GM23338 (cell line): ENCODE data around the gene COG2. TPM values are rescaled to one million over a fixed set of nuclear protein-coding genes. Genes with fewer than 3 reads are reported as not detected.

Source experiments
- ATAC-seq: fragments of 200-7000 bp; cut with Tn5 transposase; 3 replicates; pipeline ENCODE4 v1.9.1; 2020
- DNase-seq: peaks from one replicate; pipeline ENCODE4 v3.0.0-alpha.2; 2015; ENCODE audit warnings: low spot score
- H2AFZ ChIP-seq: fragments of 200-600 bp; sonication (generic); 2 replicates; pipeline ENCODE4 v1.8.0; 2016; ENCODE audit warnings: antibody characterized with exemption, mild to moderate bottlenecking, moderate library complexity
- H3F3A ChIP-seq: fragments of 200-600 bp; sonication (generic); replicated peaks from 2 replicates; pipeline ENCODE4 v1.8.0; 2017; ENCODE audit warnings: antibody characterized with exemption, mixed run types, low read depth
- H3K27ac ChIP-seq: fragments of 200-600 bp; sonication (generic); 2 replicates; pipeline ENCODE4 v1.6.1; 2016; ENCODE audit warnings: low read depth
- H3K27me3 ChIP-seq: fragments of 200-600 bp; sonication (generic); 2 replicates; pipeline ENCODE4 v1.8.0; 2016; ENCODE audit warnings: mild to moderate bottlenecking, mixed run types, moderate library complexity; ENCODE audit not compliant: insufficient read depth
- H3K36me3 ChIP-seq: fragments of 200-600 bp; sonication (generic); 2 replicates; pipeline ENCODE4 v1.8.0; 2016; ENCODE audit warnings: mild to moderate bottlenecking; ENCODE audit not compliant: insufficient read depth
- H3K4me1 ChIP-seq: fragments of 200-600 bp; sonication (generic); 2 replicates; pipeline ENCODE4 v1.8.0; 2016; ENCODE audit warnings: mild to moderate bottlenecking, moderate library complexity; ENCODE audit not compliant: insufficient read depth
- H3K4me2 ChIP-seq: fragments of 200-600 bp; sonication (generic); 2 replicates; pipeline ENCODE4 v1.7.1; 2017; ENCODE audit warnings: mixed run types
- H3K4me3 ChIP-seq: fragments of 200-600 bp; sonication (generic); 2 replicates; pipeline ENCODE4 v1.6.1; 2016; ENCODE audit warnings: mixed run types
- H3K79me2 ChIP-seq: fragments of 200-600 bp; sonication (generic); replicated peaks from 2 replicates; pipeline ENCODE4 v1.8.0; 2017; ENCODE audit warnings: mild to moderate bottlenecking; ENCODE audit not compliant: insufficient read depth
- H3K9me2 ChIP-seq: fragments of 200-600 bp; sonication (generic); 2 replicates; pipeline ENCODE4 v1.8.0; 2017; ENCODE audit not compliant: insufficient read depth
- H4K20me1 ChIP-seq: fragments of 200-600 bp; sonication (generic); replicated peaks from 2 replicates; pipeline ENCODE4 v1.8.0; 2017; ENCODE audit warnings: mild to moderate bottlenecking; ENCODE audit not compliant: insufficient read depth
- H3K27ac Mint-ChIP-seq: 2 replicates; pipeline ENCODE4 v1.8.0; 2020; ENCODE audit warnings: inconsistent platforms, mild to moderate bottlenecking, moderate library complexity, mixed read lengths
- H3K27me3 Mint-ChIP-seq: 3 replicates; pipeline ENCODE4 v1.8.0; 2022; ENCODE audit warnings: low read depth, mild to moderate bottlenecking, moderate library complexity, mixed read lengths, inconsistent platforms; ENCODE audit not compliant: insufficient read depth, poor library complexity
- H3K36me3 Mint-ChIP-seq: 3 replicates; pipeline ENCODE4 v1.8.0; 2021; ENCODE audit warnings: low read depth, mild to moderate bottlenecking, inconsistent platforms, moderate library complexity, mixed read lengths
- H3K4me1 Mint-ChIP-seq: 3 replicates; pipeline ENCODE4 v1.8.0; 2020; ENCODE audit warnings: mild to moderate bottlenecking, inconsistent platforms, mixed read lengths
- H3K4me3 Mint-ChIP-seq: 3 replicates; pipeline ENCODE4 v1.8.0; 2021; ENCODE audit warnings: moderate library complexity, mild to moderate bottlenecking, inconsistent platforms, mixed read lengths
- H3K9me3 Mint-ChIP-seq: 3 replicates; pipeline ENCODE4 v1.8.0; 2020; ENCODE audit warnings: moderate library complexity, mild to moderate bottlenecking, inconsistent platforms, mixed read lengths
- CREB1 ChIP-seq: fragments of 250-450 bp; sonication (Bioruptor Pico); IDR thresholded peaks from 2 replicates; pipeline ENCODE4 v1.5.0; 2020; ENCODE audit warnings: low read depth, mild to moderate bottlenecking, moderate library complexity
- EZH2 ChIP-seq: fragments of 200-600 bp; sonication (generic); IDR thresholded peaks from one replicate; pipeline ENCODE4 v1.8.0; 2017; ENCODE audit warnings: antibody characterized with exemption, mild to moderate bottlenecking, low read depth; ENCODE audit not compliant: unreplicated experiment
- EZH2phosphoT487 ChIP-seq: fragments of 200-600 bp; sonication (generic); IDR thresholded peaks from one replicate; pipeline ENCODE4 v1.8.1; 2018; ENCODE audit warnings: antibody characterized with exemption; ENCODE audit not compliant: unreplicated experiment
- JUNB ChIP-seq: IDR thresholded peaks from one replicate; pipeline ENCODE4 v1.6.1; 2016; ENCODE audit warnings: antibody characterized with exemption; ENCODE audit not compliant: unreplicated experiment
- NANOG ChIP-seq: IDR thresholded peaks from 2 replicates; pipeline ENCODE4 v1.6.1; 2016; ENCODE audit warnings: antibody characterized with exemption, borderline replicate concordance
- POLR2AphosphoS5 ChIP-seq: IDR thresholded peaks from 2 replicates; pipeline ENCODE4 v1.6.1; 2016; ENCODE audit warnings: antibody characterized with exemption, low read depth
- STAT1 ChIP-seq: IDR thresholded peaks from one replicate; pipeline ENCODE4 v1.6.1; 2016; ENCODE audit warnings: antibody characterized with exemption; ENCODE audit not compliant: unreplicated experiment
- ZNF114 ChIP-seq: fragments of 250-450 bp; sonication (Bioruptor Pico); IDR thresholded peaks from 2 replicates; pipeline ENCODE4 v1.5.0; 2020; ENCODE audit warnings: mild to moderate bottlenecking, moderate library complexity
- ZNF331 ChIP-seq: fragments of 250-450 bp; sonication (Bioruptor Pico); IDR thresholded peaks from 2 replicates; pipeline ENCODE4 v1.5.0; 2020; ENCODE audit warnings: low read depth, mild to moderate bottlenecking, moderate library complexity
- polyA plus RNA-seq: library from polyadenylated mRNA; unstranded; fragments of >200 nt; fragmentation: Nextera tagmentation; extraction: Ambion mirVana; gene quantifications from 2 replicates; pipeline ENCODE4 v1.2.1, GENCODE V29; 2016
- total RNA-seq: library from RNA; depleted of rRNA; stranded (reverse); fragments of >200 nt; shearing (Covaris generic); gene quantifications from 2 replicates; pipeline ENCODE4 v1.2.3, GENCODE V29; 2014
- TF ChIP-seq, protein P1 (sequence below), 2 experiments: fragments of 200-600 bp in 1 of 2; sonication (generic) in 1 of 2; conservative IDR thresholded peaks; 2 replicates each; pipeline versions ENCODE4 v1.5.1 to v1.6.1; 2016 to 2017; ENCODE audit warnings: antibody characterized with exemption in 2 of 2, low read depth in 2 of 2, mild to moderate bottlenecking in 2 of 2, moderate library complexity in 1 of 2
- TF ChIP-seq, protein P2 (sequence below): fragments of 250-450 bp; sonication (Bioruptor Pico); IDR thresholded peaks from 2 replicates; pipeline ENCODE4 v1.5.0; 2020; ENCODE audit warnings: mild to moderate bottlenecking, moderate library complexity
- TF ChIP-seq, protein P3 (sequence below): IDR thresholded peaks from 2 replicates; pipeline ENCODE4 v1.6.1; 2016; ENCODE audit warnings: antibody characterized with exemption
- TF ChIP-seq, protein P4 (sequence below): IDR thresholded peaks from one replicate; pipeline ENCODE4 v1.6.1; 2018; ENCODE audit warnings: antibody characterized with exemption; ENCODE audit not compliant: unreplicated experiment

COG2 gene
- total and polyA plus RNA-seq, 2 experiments from 2014 or later: 35.8 to 38.5 TPM

DNA sequence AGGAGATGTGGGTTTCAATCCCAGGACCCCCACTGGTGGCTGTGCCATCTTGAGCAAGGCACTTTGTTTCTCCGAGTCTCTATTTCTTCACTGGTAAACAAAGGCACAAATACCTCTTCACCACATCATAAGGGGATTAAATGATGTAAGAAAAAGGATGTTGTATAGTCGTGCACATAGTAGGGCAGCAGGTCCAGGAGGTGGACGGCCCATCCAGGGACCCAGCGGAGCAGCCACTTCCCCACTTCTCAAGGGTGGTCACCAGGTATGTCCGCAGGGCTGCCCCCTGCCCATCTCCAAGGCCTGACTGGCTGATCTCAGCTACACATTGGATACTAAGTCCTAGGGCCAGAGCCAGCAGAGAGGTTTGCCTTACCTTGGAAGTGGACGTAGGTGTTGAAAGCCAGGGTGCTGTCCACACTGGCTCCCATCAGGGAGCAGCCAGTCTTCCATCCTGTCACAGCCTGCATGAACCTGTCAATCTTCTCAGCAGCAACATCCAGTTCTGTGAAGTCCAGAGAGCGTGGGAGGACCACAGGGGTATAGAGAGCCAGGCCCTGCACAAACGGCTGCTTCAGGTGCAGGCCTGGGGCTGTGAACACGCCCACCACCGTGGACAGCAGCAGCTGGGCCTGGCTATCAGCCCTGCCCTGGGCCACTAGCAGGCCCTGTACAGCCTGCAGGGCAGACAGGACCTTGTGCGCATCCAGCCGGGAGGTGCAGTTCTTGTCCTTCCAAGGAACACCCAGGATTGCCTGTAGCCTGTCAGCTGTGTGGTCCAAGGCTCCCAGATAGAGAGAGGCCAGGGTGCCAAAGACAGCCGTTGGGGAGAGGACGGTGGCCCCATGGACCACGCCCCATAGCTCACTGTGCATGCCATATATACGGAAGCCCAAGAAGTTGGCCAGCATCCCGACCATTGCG, 67.6 kb downstream of the COG2 start:
- TF ChIP-seq NANOG (no peak), CREB1 (no peak), JUNB (no peak), EZH2phosphoT487 (no peak), ZNF114 (CRISPR knock-in tag) (no peak), EZH2 (no peak), POLR2AphosphoS5 (no peak), STAT1 (no peak), ZNF331 (no peak)
- TF ChIP-seq, protein P1, sequence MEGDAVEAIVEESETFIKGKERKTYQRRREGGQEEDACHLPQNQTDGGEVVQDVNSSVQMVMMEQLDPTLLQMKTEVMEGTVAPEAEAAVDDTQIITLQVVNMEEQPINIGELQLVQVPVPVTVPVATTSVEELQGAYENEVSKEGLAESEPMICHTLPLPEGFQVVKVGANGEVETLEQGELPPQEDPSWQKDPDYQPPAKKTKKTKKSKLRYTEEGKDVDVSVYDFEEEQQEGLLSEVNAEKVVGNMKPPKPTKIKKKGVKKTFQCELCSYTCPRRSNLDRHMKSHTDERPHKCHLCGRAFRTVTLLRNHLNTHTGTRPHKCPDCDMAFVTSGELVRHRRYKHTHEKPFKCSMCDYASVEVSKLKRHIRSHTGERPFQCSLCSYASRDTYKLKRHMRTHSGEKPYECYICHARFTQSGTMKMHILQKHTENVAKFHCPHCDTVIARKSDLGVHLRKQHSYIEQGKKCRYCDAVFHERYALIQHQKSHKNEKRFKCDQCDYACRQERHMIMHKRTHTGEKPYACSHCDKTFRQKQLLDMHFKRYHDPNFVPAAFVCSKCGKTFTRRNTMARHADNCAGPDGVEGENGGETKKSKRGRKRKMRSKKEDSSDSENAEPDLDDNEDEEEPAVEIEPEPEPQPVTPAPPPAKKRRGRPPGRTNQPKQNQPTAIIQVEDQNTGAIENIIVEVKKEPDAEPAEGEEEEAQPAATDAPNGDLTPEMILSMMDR (conservative IDR thresholded peaks at IDR 0.05; ENCODE audit: low read depth in 2 of 2): no peak
- TF ChIP-seq, protein P2, sequence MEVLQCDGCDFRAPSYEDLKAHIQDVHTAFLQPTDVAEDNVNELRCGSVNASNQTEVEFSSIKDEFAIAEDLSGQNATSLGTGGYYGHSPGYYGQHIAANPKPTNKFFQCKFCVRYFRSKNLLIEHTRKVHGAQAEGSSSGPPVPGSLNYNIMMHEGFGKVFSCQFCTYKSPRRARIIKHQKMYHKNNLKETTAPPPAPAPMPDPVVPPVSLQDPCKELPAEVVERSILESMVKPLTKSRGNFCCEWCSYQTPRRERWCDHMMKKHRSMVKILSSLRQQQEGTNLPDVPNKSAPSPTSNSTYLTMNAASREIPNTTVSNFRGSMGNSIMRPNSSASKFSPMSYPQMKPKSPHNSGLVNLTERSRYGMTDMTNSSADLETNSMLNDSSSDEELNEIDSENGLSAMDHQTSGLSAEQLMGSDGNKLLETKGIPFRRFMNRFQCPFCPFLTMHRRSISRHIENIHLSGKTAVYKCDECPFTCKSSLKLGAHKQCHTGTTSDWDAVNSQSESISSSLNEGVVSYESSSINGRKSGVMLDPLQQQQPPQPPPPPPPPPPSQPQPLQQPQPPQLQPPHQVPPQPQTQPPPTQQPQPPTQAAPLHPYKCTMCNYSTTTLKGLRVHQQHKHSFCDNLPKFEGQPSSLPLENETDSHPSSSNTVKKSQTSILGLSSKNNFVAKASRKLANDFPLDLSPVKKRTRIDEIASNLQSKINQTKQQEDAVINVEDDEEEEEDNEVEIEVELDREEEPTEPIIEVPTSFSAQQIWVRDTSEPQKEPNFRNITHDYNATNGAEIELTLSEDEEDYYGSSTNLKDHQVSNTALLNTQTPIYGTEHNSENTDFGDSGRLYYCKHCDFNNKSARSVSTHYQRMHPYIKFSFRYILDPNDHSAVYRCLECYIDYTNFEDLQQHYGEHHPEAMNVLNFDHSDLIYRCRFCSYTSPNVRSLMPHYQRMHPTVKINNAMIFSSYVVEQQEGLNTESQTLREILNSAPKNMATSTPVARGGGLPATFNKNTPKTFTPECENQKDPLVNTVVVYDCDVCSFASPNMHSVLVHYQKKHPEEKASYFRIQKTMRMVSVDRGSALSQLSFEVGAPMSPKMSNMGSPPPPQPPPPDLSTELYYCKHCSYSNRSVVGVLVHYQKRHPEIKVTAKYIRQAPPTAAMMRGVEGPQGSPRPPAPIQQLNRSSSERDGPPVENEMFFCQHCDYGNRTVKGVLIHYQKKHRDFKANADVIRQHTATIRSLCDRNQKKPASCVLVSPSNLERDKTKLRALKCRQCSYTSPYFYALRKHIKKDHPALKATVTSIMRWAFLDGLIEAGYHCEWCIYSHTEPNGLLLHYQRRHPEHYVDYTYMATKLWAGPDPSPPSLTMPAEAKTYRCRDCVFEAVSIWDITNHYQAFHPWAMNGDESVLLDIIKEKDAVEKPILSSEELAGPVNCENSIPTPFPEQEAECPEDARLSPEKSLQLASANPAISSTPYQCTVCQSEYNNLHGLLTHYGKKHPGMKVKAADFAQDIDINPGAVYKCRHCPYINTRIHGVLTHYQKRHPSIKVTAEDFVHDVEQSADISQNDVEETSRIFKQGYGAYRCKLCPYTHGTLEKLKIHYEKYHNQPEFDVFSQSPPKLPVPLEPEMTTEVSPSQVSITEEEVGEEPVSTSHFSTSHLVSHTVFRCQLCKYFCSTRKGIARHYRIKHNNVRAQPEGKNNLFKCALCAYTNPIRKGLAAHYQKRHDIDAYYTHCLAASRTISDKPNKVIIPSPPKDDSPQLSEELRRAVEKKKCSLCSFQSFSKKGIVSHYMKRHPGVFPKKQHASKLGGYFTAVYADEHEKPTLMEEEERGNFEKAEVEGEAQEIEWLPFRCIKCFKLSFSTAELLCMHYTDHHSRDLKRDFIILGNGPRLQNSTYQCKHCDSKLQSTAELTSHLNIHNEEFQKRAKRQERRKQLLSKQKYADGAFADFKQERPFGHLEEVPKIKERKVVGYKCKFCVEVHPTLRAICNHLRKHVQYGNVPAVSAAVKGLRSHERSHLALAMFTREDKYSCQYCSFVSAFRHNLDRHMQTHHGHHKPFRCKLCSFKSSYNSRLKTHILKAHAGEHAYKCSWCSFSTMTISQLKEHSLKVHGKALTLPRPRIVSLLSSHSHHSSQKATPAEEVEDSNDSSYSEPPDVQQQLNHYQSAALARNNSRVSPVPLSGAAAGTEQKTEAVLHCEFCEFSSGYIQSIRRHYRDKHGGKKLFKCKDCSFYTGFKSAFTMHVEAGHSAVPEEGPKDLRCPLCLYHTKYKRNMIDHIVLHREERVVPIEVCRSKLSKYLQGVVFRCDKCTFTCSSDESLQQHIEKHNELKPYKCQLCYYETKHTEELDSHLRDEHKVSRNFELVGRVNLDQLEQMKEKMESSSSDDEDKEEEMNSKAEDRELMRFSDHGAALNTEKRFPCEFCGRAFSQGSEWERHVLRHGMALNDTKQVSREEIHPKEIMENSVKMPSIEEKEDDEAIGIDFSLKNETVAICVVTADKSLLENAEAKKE (CRISPR knock-in tag): no peak
- TF ChIP-seq, protein P3, sequence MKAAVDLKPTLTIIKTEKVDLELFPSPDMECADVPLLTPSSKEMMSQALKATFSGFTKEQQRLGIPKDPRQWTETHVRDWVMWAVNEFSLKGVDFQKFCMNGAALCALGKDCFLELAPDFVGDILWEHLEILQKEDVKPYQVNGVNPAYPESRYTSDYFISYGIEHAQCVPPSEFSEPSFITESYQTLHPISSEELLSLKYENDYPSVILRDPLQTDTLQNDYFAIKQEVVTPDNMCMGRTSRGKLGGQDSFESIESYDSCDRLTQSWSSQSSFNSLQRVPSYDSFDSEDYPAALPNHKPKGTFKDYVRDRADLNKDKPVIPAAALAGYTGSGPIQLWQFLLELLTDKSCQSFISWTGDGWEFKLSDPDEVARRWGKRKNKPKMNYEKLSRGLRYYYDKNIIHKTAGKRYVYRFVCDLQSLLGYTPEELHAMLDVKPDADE: no peak
- TF ChIP-seq, protein P4, sequence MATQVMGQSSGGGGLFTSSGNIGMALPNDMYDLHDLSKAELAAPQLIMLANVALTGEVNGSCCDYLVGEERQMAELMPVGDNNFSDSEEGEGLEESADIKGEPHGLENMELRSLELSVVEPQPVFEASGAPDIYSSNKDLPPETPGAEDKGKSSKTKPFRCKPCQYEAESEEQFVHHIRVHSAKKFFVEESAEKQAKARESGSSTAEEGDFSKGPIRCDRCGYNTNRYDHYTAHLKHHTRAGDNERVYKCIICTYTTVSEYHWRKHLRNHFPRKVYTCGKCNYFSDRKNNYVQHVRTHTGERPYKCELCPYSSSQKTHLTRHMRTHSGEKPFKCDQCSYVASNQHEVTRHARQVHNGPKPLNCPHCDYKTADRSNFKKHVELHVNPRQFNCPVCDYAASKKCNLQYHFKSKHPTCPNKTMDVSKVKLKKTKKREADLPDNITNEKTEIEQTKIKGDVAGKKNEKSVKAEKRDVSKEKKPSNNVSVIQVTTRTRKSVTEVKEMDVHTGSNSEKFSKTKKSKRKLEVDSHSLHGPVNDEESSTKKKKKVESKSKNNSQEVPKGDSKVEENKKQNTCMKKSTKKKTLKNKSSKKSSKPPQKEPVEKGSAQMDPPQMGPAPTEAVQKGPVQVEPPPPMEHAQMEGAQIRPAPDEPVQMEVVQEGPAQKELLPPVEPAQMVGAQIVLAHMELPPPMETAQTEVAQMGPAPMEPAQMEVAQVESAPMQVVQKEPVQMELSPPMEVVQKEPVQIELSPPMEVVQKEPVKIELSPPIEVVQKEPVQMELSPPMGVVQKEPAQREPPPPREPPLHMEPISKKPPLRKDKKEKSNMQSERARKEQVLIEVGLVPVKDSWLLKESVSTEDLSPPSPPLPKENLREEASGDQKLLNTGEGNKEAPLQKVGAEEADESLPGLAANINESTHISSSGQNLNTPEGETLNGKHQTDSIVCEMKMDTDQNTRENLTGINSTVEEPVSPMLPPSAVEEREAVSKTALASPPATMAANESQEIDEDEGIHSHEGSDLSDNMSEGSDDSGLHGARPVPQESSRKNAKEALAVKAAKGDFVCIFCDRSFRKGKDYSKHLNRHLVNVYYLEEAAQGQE: no peak
- Histone ChIP-seq H4K20me1 (no peaks in the 10 kb centered on the region), H3F3A (no peaks in the 10 kb centered on the region), H3K4me1 (no peaks in the 10 kb centered on the region), H3K9me2 (no peaks in the 10 kb centered on the region), H3K4me3 (no peak overlapping the region), H3K27ac (no peak overlapping the region), H2AFZ (no peak overlapping the region), H3K79me2 (no peaks in the 10 kb centered on the region), H3K27me3 (no peaks in the 10 kb centered on the region), H3K4me2 (no peak overlapping the region), H3K36me3 (no peaks in the 10 kb centered on the region)
- Mint-ChIP-seq H3K4me3 (no peak overlapping the region), H3K9me3 (no peaks in the 10 kb centered on the region), H3K27ac (no peak overlapping the region), H3K36me3 (no peaks in the 10 kb centered on the region), H3K4me1 (peaks cover 14% of the 10 kb centered on the region), H3K27me3 (peaks cover 12% of the 10 kb centered on the region)
- DNase-seq: no peak
- no peak for ATAC-seq
